ENCODE measurements around the gene TMEM132D. TPM values are rescaled to one million over a fixed set of nuclear protein-coding genes. Genes with fewer than 3 reads are reported as not detected.

Gene TMEM132D
- total RNA-seq, 2 donors from 2014 or later = not detected

GRCh38 chr12:129325566-129325965, 578.3 kb downstream of the TMEM132D start:
- DNase-seq = no peak
- H3K36me3 Mint-ChIP-seq (ENCODE audit: insufficient read depth in 2 of 2) = no peaks in the 10 kb centered on the region
- ATAC-seq (replicated peaks in 1 of 2) = no peak
- no peak overlapping the region for H3K4me3 Mint-ChIP-seq
- no peaks in the 10 kb centered on the region for H3K27me3 Mint-ChIP-seq (ENCODE audit: low read depth)
- no peaks in the 10 kb centered on the region for H3K4me1 Mint-ChIP-seq (ENCODE audit: low read depth)
- H3K9me3 Mint-ChIP-seq = no peaks in the 10 kb centered on the region
- no peak overlapping the region for H3K27ac Mint-ChIP-seq

DNA sequence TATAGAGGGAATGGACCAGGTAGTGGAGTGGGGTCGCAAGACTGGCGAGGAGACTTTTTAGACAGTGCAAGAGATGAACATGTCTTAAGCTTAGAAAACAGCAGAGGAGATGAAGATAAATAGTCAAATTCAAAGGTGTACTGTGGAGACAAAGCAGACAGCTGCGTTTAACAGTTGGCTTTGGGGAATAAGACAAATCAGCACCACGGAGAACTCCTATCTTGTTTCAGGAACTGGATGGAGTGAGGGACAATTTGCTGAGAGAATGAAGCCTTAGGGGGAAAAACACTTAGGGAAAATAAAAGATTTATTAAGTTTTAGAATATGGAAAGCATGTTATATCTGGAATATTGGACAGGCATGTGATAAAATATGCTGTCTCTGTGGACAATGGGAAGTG, 591.8 kb downstream of the TMEM132D start:
- Mint-ChIP-seq H3K4me1 (ENCODE audit: low read depth) (no peaks in the 10 kb centered on the region), H3K9me3 (peaks cover 11 to 15% of the 10 kb centered on the region in 2 donors), H3K27ac (no peak overlapping the region), H3K27me3 (ENCODE audit: low read depth) (no peaks in the 10 kb centered on the region), H3K36me3 (ENCODE audit: insufficient read depth in 2 of 2) (no peaks in the 10 kb centered on the region), H3K4me3 (no peak overlapping the region)
- no peak for DNase-seq
- no peak for ATAC-seq (replicated peaks in 1 of 2)

DNA sequence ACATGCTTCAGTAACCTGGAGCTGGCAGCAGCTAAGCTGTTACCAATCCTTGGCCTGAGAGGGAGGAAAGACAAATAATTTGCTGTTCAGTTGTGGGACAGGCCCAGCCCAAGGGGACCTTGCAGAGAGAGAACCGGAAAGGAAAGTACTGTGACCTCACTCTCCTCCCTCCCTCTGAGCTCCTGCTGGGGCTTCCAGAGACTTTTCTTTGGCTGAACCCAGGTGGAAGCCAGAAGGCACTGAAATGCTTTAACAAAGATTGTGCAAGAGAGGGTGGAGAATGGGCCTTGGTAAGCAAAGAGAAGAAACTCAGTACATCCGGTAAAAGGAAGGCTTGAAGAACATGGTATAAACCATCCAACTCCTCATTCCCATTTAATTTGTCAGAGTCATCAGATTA, 593.5 kb downstream of the TMEM132D start:
- ATAC-seq (replicated peaks in 1 of 2) (no peak), DNase-seq (no peak)
- Mint-ChIP-seq H3K27me3 (ENCODE audit: low read depth) (no peaks in the 10 kb centered on the region), H3K4me1 (ENCODE audit: low read depth) (no peaks in the 10 kb centered on the region), H3K36me3 (ENCODE audit: insufficient read depth in 2 of 2) (no peaks in the 10 kb centered on the region), H3K27ac (no peak overlapping the region), H3K4me3 (no peak overlapping the region), H3K9me3 (peaks cover 7 to 9% of the 10 kb centered on the region in 2 donors)

GRCh38 chr12:129305851-129306250, 598.0 kb downstream of the TMEM132D start:
- no peak overlapping the region for H3K27ac Mint-ChIP-seq
- H3K4me1 Mint-ChIP-seq (ENCODE audit: low read depth) = no peaks in the 10 kb centered on the region
- peaks cover 8 to 16% of the 10 kb centered on the region in 2 donors for H3K9me3 Mint-ChIP-seq
- H3K27me3 Mint-ChIP-seq (ENCODE audit: low read depth) = no peaks in the 10 kb centered on the region
- ATAC-seq (replicated peaks in 1 of 2) (no peak), DNase-seq (no peak)
- H3K4me3 Mint-ChIP-seq = no peak overlapping the region
- peaks cover 0 to 2% of the 10 kb centered on the region in 2 donors for H3K36me3 Mint-ChIP-seq (ENCODE audit: insufficient read depth in 2 of 2)

GRCh38 chr12:129304529-129304928, 599.3 kb downstream of the TMEM132D start:
- H3K4me3 Mint-ChIP-seq = no peak overlapping the region
- ATAC-seq (replicated peaks in 1 of 2) = no peak
- no peaks in the 10 kb centered on the region for H3K4me1 Mint-ChIP-seq (ENCODE audit: low read depth)
- no peak for DNase-seq
- H3K9me3 Mint-ChIP-seq = peaks cover 7 to 16% of the 10 kb centered on the region in 2 donors
- no peaks in the 10 kb centered on the region for H3K27me3 Mint-ChIP-seq (ENCODE audit: low read depth)
- H3K27ac Mint-ChIP-seq = no peak overlapping the region
- H3K36me3 Mint-ChIP-seq (ENCODE audit: insufficient read depth in 2 of 2) = peaks cover 0 to 2% of the 10 kb centered on the region in 2 donors

GRCh38 chr12:129300011-129300410, 603.8 kb downstream of the TMEM132D start:
- peaks cover 0 to 2% of the 10 kb centered on the region in 2 donors for H3K36me3 Mint-ChIP-seq (ENCODE audit: insufficient read depth in 2 of 2)
- no peak overlapping the region for H3K27ac Mint-ChIP-seq
- no peak for ATAC-seq (replicated peaks in 1 of 2)
- no peaks in the 10 kb centered on the region for H3K4me1 Mint-ChIP-seq (ENCODE audit: low read depth)
- H3K4me3 Mint-ChIP-seq = no peak overlapping the region
- H3K9me3 Mint-ChIP-seq = peaks cover 8 to 14% of the 10 kb centered on the region in 2 donors
- no peaks in the 10 kb centered on the region for H3K27me3 Mint-ChIP-seq (ENCODE audit: low read depth)
- DNase-seq = no peak

- no peaks in the 10 kb centered on the region for H3K36me3 Mint-ChIP-seq (ENCODE audit: insufficient read depth in 2 of 2)
- no peak overlapping the region for H3K27ac Mint-ChIP-seq
- H3K4me1 Mint-ChIP-seq (ENCODE audit: low read depth) = no peaks in the 10 kb centered on the region
- H3K4me3 Mint-ChIP-seq = no peak overlapping the region
- ATAC-seq (replicated peaks in 1 of 2) = no peak
- H3K9me3 Mint-ChIP-seq = peaks cover 3 to 8% of the 10 kb centered on the region in 2 donors
- no peaks in the 10 kb centered on the region for H3K27me3 Mint-ChIP-seq (ENCODE audit: low read depth)
- DNase-seq = no peak
Measured at GRCh38 chr12:129298921-129299320, 604.9 kb downstream of the TMEM132D start.

GRCh38 chr12:129296671-129297070, 607.2 kb downstream of the TMEM132D start:
- no peaks in the 10 kb centered on the region for H3K27me3 Mint-ChIP-seq (ENCODE audit: low read depth)
- H3K27ac Mint-ChIP-seq = no peak overlapping the region
- H3K4me3 Mint-ChIP-seq = no peak overlapping the region
- H3K36me3 Mint-ChIP-seq (ENCODE audit: insufficient read depth in 2 of 2) = no peaks in the 10 kb centered on the region
- H3K9me3 Mint-ChIP-seq = peaks cover 4 to 10% of the 10 kb centered on the region in 2 donors
- DNase-seq = no peak
- no peak for ATAC-seq (replicated peaks in 1 of 2)
- no peaks in the 10 kb centered on the region for H3K4me1 Mint-ChIP-seq (ENCODE audit: low read depth)

DNA sequence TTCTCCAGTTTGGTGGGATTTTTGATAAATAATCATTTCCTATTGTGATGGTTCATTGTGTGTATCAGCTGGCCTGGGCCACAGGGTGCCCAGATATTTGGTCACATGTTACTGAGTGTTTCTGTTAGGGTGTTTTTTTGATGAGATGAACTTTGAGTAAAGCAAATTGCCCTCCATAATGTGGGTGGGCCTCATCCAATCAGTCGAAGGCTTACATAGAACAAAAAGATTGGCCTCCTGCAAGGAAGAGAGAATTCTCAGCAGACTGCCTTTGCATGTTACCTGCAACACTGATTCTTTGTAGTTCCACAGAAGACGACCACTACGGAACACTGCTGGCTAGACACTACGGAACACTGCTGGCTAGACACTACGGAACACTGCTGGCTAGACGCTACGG, 609.0 kb downstream of the TMEM132D start:
- Mint-ChIP-seq H3K4me3 (no peak overlapping the region), H3K27ac (no peak overlapping the region), H3K4me1 (ENCODE audit: low read depth) (no peaks in the 10 kb centered on the region), H3K36me3 (ENCODE audit: insufficient read depth in 2 of 2) (no peaks in the 10 kb centered on the region), H3K27me3 (ENCODE audit: low read depth) (no peaks in the 10 kb centered on the region), H3K9me3 (peaks cover 5 to 12% of the 10 kb centered on the region in 2 donors)
- DNase-seq = no peak
- no peak for ATAC-seq (replicated peaks in 1 of 2)

- DNase-seq (no peak), ATAC-seq (replicated peaks in 1 of 2) (no peak)
- no peaks in the 10 kb centered on the region for H3K4me1 Mint-ChIP-seq (ENCODE audit: low read depth)
- H3K27ac Mint-ChIP-seq = no peak overlapping the region
- peaks cover 0 to 3% of the 10 kb centered on the region in 2 donors for H3K9me3 Mint-ChIP-seq
- H3K36me3 Mint-ChIP-seq (ENCODE audit: insufficient read depth in 2 of 2) = no peaks in the 10 kb centered on the region
- H3K27me3 Mint-ChIP-seq (ENCODE audit: low read depth) = no peaks in the 10 kb centered on the region
- no peak overlapping the region for H3K4me3 Mint-ChIP-seq
Measured at GRCh38 chr12:129279771-129280170, 624.1 kb downstream of the TMEM132D start.

DNA sequence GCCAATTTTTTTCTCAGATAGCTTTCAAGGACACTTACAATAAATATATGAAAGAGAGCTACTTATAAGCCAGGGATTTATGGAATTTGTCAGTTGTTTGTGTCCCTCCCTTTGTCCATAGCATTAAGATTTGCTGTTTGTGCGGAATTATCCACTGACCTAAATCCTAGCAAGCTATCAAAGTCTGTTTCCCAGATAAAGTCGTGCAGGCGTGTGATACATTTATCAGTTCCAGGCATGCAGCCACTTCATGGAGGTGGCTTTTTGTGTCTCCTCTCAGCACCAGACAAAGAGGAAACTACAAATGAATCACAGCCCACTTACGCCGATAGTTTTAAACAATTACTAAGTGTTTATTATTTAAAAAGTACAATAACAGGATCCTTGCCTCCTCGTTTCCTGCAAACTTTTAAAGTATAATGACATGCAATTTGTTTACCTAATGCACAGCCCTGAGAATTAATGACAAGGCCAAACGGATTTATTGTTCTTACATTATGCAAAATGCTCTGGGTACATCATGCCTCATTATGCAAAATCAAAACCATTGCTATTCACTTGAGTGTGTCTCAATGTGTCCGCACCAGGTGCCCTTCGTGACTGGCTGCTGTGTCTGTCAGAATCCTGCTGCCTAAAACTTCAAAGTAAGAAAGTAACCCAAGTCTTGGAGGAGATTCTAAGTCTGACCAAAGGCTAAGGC, 627.3 kb downstream of the TMEM132D start:
- H3K27ac Mint-ChIP-seq = no peak overlapping the region
- no peak overlapping the region for H3K4me3 Mint-ChIP-seq

GRCh38 chr12:129269756-129270495, 633.9 kb downstream of the TMEM132D start:
- peaks cover 12 to 18% of the 10 kb centered on the region in 2 donors for H3K9me3 Mint-ChIP-seq
- H3K27ac Mint-ChIP-seq = no peak overlapping the region
- peaks cover 4 to 6% of the 10 kb centered on the region in 2 donors for H3K36me3 Mint-ChIP-seq (ENCODE audit: insufficient read depth in 2 of 2)
- H3K4me3 Mint-ChIP-seq = no peak overlapping the region
- H3K27me3 Mint-ChIP-seq (ENCODE audit: low read depth) = no peaks in the 10 kb centered on the region
- no peaks in the 10 kb centered on the region for H3K4me1 Mint-ChIP-seq (ENCODE audit: low read depth)
- no peak for ATAC-seq (replicated peaks in 1 of 2)
- DNase-seq = no peak

More for the DNA sequence above, 627.3 kb downstream of the TMEM132D start:
- peaks cover 1 to 2% of the 10 kb centered on the region in 2 donors for H3K9me3 Mint-ChIP-seq
- DNase-seq (no peak), ATAC-seq (replicated peaks in 1 of 2) (no peak)
- peaks cover 0 to 1% of the 10 kb centered on the region in 2 donors for H3K36me3 Mint-ChIP-seq (ENCODE audit: insufficient read depth in 2 of 2)
- H3K4me1 Mint-ChIP-seq (ENCODE audit: low read depth) = no peaks in the 10 kb centered on the region
- H3K27me3 Mint-ChIP-seq (ENCODE audit: low read depth) = no peaks in the 10 kb centered on the region

GRCh38 chr12:129258781-129259318, 645.0 kb downstream of the TMEM132D start:
- ATAC-seq (replicated peaks in 1 of 2) (no peak), DNase-seq (no peak)
- no peaks in the 10 kb centered on the region for H3K36me3 Mint-ChIP-seq (ENCODE audit: insufficient read depth in 2 of 2)
- peaks cover 8 to 17% of the 10 kb centered on the region in 2 donors for H3K9me3 Mint-ChIP-seq
- H3K27me3 Mint-ChIP-seq (ENCODE audit: low read depth) = no peaks in the 10 kb centered on the region
- no peak overlapping the region for H3K27ac Mint-ChIP-seq
- no peaks in the 10 kb centered on the region for H3K4me1 Mint-ChIP-seq (ENCODE audit: low read depth)
- H3K4me3 Mint-ChIP-seq = no peak overlapping the region

Data from activated T-cell treated with anti-CD3 and anti-CD28 coated beads, Interleukin-2, amount 50 U/mL, for 72 hours (primary cell).